Testis (tissue), 3 donors: ENCODE data around the gene STAC3. TPM values are rescaled to one million over a fixed set of nuclear protein-coding genes. Genes with fewer than 3 reads are reported as not detected.
A peak's percentile ranks its signal among the peaks of the same experiment; 100 is the strongest.

Source experiments
- DNase-seq: peaks from one replicate; pipeline ENCODE4 v3.0.0-alpha.2; 2019
- H3K27ac ChIP-seq, 2 donors: fragments of 200-600 bp; sonication (generic); one replicate each; pipeline ENCODE4 v1.5.1; 2019
- H3K27me3 ChIP-seq: fragments of 200-600 bp; sonication (generic); one replicate; pipeline ENCODE4 v1.5.1; 2019
- H3K36me3 ChIP-seq: fragments of 200-600 bp; sonication (generic); one replicate; pipeline ENCODE4 v1.5.1; 2017; ENCODE audit warnings: low read depth; ENCODE audit errors: missing control alignments
- H3K4me1 ChIP-seq: fragments of 200-600 bp; sonication (generic); one replicate; pipeline ENCODE4 v1.5.1; 2019
- H3K4me3 ChIP-seq, 2 donors: fragments of 200-600 bp; sonication (generic); one replicate each; pipeline ENCODE4 v1.5.1; 2017 to 2019
- H3K9me3 ChIP-seq: fragments of 200-600 bp; sonication (generic); one replicate; pipeline ENCODE4 v1.5.1; 2017
- POLR2A ChIP-seq: fragments of 450-650 bp; IDR thresholded peaks from one replicate; pipeline ENCODE4 v1.6.1; 2017; ENCODE audit warnings: antibody characterized with exemption, mild to moderate bottlenecking, moderate library complexity
- WGBS, 2 donors: methylation state at CpG; one replicate each; pipeline ENCODE4 v1.1.5; 2018; 5-methylcytosine and 5-hydroxymethylcytosine counted together
- intact Hi-C: fragments of 100-400 bp; cut with DNase I; formaldehyde crosslinking; loops from one replicate; pipeline ENCODE4 v1.15.1; 2023; ENCODE audit warnings: low total_unique reads
- polyA plus RNA-seq: library from polyadenylated mRNA; stranded (reverse); fragments of 350-450 nt; fragmentation: Illumina TruSeq; extraction: RNeasy Lipid Tissue Mini Kit (QIAGEN cat#74804); gene quantifications from one replicate; pipeline ENCODE4 v1.2.3, GENCODE V29; 2014; ENCODE audit warnings: low read depth, low replicate concordance; ENCODE audit not compliant: insufficient read depth
- total RNA-seq, 2 donors: library from RNA; depleted of rRNA; stranded (reverse); fragments of >200 nt; gene quantifications; one replicate each; pipeline ENCODE4 v1.2.3, GENCODE V29; 2016
- TF ChIP-seq, protein P1 (sequence below), 3 experiments: fragments of 450-650 bp in 2 of 3; fragments of 200-600 bp in 1 of 3; sonication (generic) in 1 of 3; IDR thresholded peaks; one replicate each; pipeline ENCODE4 v1.5.1; 2016 to 2019; ENCODE audit warnings: antibody characterized with exemption in 3 of 3, mild to moderate bottlenecking in 2 of 3, moderate library complexity in 1 of 3

The STAC3 gene
- total and polyA plus RNA-seq, 3 donors from 2014 or later = 5.0 to 23.4 (median 12.0) TPM

DNA sequence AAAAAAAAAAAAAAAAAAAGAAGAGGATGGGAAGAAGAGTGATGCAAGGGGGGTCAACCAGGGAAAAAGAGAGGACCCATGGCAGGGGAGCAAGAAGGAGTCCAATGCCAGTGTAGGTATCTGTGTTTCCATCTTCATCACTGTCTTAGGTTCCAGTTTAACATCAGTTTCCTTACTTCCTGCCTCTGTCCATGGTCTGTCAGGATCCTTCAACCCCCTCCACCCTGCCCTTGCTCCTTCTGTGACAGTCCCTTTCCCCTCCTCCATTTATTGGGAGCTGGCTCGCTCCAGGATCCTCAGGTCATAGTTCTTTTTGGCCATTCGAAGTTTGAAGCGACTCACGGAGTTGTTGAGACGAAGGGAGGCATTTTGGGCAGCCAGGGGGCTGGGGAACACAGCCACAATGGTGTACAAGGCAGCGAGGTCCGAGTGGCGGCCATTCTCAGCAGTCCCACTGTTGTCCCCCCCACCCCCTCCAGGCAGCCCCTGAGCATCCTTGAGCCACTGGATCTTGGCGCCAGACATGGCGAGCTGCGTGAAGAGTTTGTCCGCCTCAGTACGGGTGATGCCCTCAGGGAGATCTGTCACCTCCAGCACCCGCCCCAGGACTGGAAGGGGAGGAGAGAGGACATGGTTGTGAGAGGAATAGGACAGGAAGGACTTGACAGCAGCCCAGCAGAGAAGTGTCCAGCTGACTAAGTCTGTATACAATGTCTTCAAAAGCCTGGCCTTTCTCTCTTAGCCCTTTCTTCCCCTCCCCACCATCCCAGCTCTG lies 3.7 kb upstream of the STAC3 start:
- no peak overlapping the region for H3K27ac ChIP-seq
- DNase-seq = peak; percentile 13
- H3K4me1 ChIP-seq = peaks cover 3% of the 10 kb centered on the region
- no peak overlapping the region for H3K4me3 ChIP-seq
- 93% methylated on average over 12 to 14 of the region's 14 CpGs for whole genome bisulfite sequencing, 2 donors
- no peaks in the 10 kb centered on the region for H3K27me3 ChIP-seq
- TF ChIP-seq, protein P1, sequence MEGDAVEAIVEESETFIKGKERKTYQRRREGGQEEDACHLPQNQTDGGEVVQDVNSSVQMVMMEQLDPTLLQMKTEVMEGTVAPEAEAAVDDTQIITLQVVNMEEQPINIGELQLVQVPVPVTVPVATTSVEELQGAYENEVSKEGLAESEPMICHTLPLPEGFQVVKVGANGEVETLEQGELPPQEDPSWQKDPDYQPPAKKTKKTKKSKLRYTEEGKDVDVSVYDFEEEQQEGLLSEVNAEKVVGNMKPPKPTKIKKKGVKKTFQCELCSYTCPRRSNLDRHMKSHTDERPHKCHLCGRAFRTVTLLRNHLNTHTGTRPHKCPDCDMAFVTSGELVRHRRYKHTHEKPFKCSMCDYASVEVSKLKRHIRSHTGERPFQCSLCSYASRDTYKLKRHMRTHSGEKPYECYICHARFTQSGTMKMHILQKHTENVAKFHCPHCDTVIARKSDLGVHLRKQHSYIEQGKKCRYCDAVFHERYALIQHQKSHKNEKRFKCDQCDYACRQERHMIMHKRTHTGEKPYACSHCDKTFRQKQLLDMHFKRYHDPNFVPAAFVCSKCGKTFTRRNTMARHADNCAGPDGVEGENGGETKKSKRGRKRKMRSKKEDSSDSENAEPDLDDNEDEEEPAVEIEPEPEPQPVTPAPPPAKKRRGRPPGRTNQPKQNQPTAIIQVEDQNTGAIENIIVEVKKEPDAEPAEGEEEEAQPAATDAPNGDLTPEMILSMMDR (IDR thresholded peaks at IDR 0.05) = no peak
- no peak for TF ChIP-seq POLR2A
- no peaks in the 10 kb centered on the region for H3K36me3 ChIP-seq
- intact Hi-C loops = no loop called here
- no peaks in the 10 kb centered on the region for H3K9me3 ChIP-seq

- 77 to 94% methylated on average over 3 of the region's 3 CpGs for WGBS, 2 donors
- intact Hi-C loops = no loop called here
- Histone ChIP-seq H3K4me1 (no peaks in the 10 kb centered on the region), H3K9me3 (no peaks in the 10 kb centered on the region), H3K4me3 (no peak overlapping the region), H3K27me3 (no peaks in the 10 kb centered on the region), H3K27ac (no peak overlapping the region), H3K36me3 (no peaks in the 10 kb centered on the region)
- TF ChIP-seq POLR2A = no peak
- TF ChIP-seq, protein P1 (IDR thresholded peaks at IDR 0.05) = no peak
- DNase-seq = no peak
Measured at GRCh38 chr12:57250541-57250940, 446 bp downstream of the STAC3 start.

DNA sequence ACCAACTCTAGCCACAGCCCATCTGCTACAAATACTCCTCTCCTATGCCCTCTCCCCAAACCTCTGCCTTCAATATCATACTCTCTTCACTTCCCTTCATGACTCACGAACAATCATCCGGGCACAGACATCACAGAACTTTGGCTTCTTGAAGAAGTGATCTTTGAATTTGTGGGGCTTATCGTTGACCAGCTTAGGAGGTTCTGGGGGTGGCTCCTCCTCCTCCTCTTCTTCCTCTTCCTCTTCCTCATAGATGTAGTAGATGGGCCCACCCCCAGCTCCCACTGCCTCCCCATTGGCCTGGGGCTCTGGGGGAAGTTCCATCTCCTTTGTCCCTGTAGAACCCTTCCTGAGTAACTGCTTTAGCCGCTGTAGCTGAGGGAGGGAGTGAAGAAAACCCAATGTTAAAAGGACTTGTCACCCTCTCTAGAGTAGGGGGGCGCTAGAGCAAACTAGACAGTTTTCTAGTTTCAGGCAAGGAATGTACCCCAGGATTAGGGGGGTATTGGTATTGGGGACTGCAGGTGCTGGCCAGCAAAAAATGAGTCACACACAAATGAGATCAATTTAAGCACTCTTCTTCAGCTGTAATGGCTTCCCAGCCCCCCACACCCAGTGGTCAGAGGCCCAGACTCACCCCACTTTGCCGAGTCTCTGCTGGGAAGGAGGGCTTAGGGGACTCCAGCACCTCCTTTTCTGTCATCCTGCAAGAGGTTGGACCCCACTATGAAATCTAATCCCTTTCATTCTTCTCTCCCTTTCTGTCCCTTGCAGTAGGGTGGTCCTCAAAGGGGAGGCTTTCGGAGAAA lies 1.8 kb downstream of the STAC3 start:
- Histone ChIP-seq H3K9me3 (no peaks in the 10 kb centered on the region), H3K4me3 (no peak overlapping the region), H3K4me1 (no peaks in the 10 kb centered on the region), H3K36me3 (no peaks in the 10 kb centered on the region), H3K27ac (no peak overlapping the region), H3K27me3 (no peaks in the 10 kb centered on the region)
- no peak for DNase-seq
- WGBS, 2 donors = 80 to 84% methylated on average over 7 of the region's 7 CpGs
- intact Hi-C loops = no loop called here
- TF ChIP-seq POLR2A = no peak
- TF ChIP-seq, protein P1 (IDR thresholded peaks at IDR 0.05) = no peak

- Histone ChIP-seq H3K27ac (no peak overlapping the region), H3K4me1 (peaks cover 10% of the 10 kb centered on the region), H3K9me3 (no peaks in the 10 kb centered on the region), H3K4me3 (no peak overlapping the region), H3K27me3 (no peaks in the 10 kb centered on the region), H3K36me3 (no peaks in the 10 kb centered on the region)
- no peak for DNase-seq
- intact Hi-C loops = no loop called here
- no peak for TF ChIP-seq POLR2A
- TF ChIP-seq, protein P1 (IDR thresholded peaks at IDR 0.05) = no peak
- WGBS, 2 donors = 96 to 100% methylated on average over 1 of the region's 1 CpG
Measured at GRCh38 chr12:57247041-57247440, 3.9 kb downstream of the STAC3 start.
